Tibial nerve (tissue), 4 donors: ENCODE measurements around the gene RGS16.

Experiments
- CTCF ChIP-seq, 5 experiments: fragments of 200-600 bp in 3 of 5; fragments of 450-650 bp in 2 of 5; sonication (generic) in 3 of 5; IDR thresholded peaks; one replicate each; pipeline ENCODE4 v1.5.1; 2016 to 2019; ENCODE audit warnings: antibody characterized with exemption in 5 of 5, mild to moderate bottlenecking in 3 of 5, moderate library complexity in 2 of 5
- EP300 ChIP-seq, 2 donors: sonication (generic); formaldehyde crosslinking; IDR thresholded peaks; one replicate each; pipeline ENCODE4 v1.6.1; 2017; ENCODE audit warnings: antibody characterized with exemption in 2 of 2, mild to moderate bottlenecking in 1 of 2

- TF ChIP-seq CTCF (IDR thresholded peaks at IDR 0.05) (no peak), EP300 (IDR thresholded peaks at IDR 0.05) (no peak)
Measured at GRCh38 chr1:182564406-182565004, 39.7 kb downstream of the RGS16 start.
